ENCODE measurements around the gene TMEM183A.
"Not testable (repeated sequence)": the region's sequence is repeated elsewhere in the genome, so short reads cannot be mapped to it uniquely, and the experiment has no call there.

- TF ChIP-seq CTCF (IDR thresholded peaks at IDR 0.05; ENCODE audit: insufficient read depth, low read length, poor library complexity, severe bottlenecking); EZH2phosphoT487 (conservative IDR thresholded peaks at IDR 0.05; ENCODE audit: low read length): not testable (repeated sequence)
These were observed 15.7 kb downstream of the TMEM183A start for GRCh38 chr1:203022855-203023254.
